ENCODE results near the gene ALDH3B2.

- no peak for TF ChIP-seq CTCF (IDR thresholded peaks at IDR 0.05)
- no peak for TF ChIP-seq EZH2 (IDR thresholded peaks at IDR 0.05; ENCODE audit: borderline replicate concordance, insufficient read depth, low read depth, low read length, poor library complexity, severe bottlenecking)
These were observed 37.5 kb downstream of the ALDH3B2 start for GRCh38 chr11:67636962-67637361.
